Transverse colon (tissue), 4 donors: ENCODE results near the gene SHOC1.

Experiments used
- CTCF ChIP-seq, 5 experiments: fragments of 200-600 bp in 3 of 5; fragments of 450-650 bp in 2 of 5; sonication (generic) in 3 of 5; IDR thresholded peaks; 1 replicate in 2 of 5; 2 replicates in 3 of 5; pipeline ENCODE4 v1.5.1; 2016 to 2017; ENCODE audit warnings: antibody characterized with exemption in 5 of 5, inconsistent platforms in 3 of 5, mild to moderate bottlenecking in 2 of 5, moderate library complexity in 1 of 5
- POLR2A ChIP-seq: fragments of 450-650 bp; IDR thresholded peaks from one replicate; pipeline ENCODE4 v1.6.1; 2016; ENCODE audit warnings: antibody characterized with exemption, mild to moderate bottlenecking, moderate library complexity
- POLR2AphosphoS5 ChIP-seq, 3 donors: sonication (generic); formaldehyde crosslinking; IDR thresholded peaks; one replicate each; pipeline ENCODE4 v1.6.1; 2016; ENCODE audit warnings: antibody characterized with exemption in 3 of 3

GRCh38 chr9:111806259-111806658 is 11.5 kb upstream of the SHOC1 start:
- TF ChIP-seq POLR2AphosphoS5 (IDR thresholded peaks at IDR 0.05) (no peak), CTCF (IDR thresholded peaks at IDR 0.05) (no peak), POLR2A (no peak)
